HEK293T (cell line): ENCODE data around the gene CDC25B.

Experiments
- ELF4 ChIP-seq: fragments of 450-650 bp; IDR thresholded peaks from 2 replicates; pipeline ENCODE4 v1.6.1; 2017; ENCODE audit warnings: antibody characterized with exemption
- FOXA1 ChIP-seq: fragments of 450-650 bp; IDR thresholded peaks from 2 replicates; pipeline ENCODE4 v1.6.1; 2016; ENCODE audit warnings: mild to moderate bottlenecking

- TF ChIP-seq ELF4, result no peak
- TF ChIP-seq FOXA1, result no peak
Observed at GRCh38 chr20:3775457-3776108, 20.5 kb upstream of the CDC25B start.
